DMS 273 treated with DMSO at 0.1 percent for 48 hours (cell line): ENCODE results near the gene PRKAG2.

ENCODE experiments used
- DNase-seq: peaks from one replicate; lab custom pipeline; 2025; lab: John Stamatoyannopoulos, UW

The PRKAG2 gene

DNA sequence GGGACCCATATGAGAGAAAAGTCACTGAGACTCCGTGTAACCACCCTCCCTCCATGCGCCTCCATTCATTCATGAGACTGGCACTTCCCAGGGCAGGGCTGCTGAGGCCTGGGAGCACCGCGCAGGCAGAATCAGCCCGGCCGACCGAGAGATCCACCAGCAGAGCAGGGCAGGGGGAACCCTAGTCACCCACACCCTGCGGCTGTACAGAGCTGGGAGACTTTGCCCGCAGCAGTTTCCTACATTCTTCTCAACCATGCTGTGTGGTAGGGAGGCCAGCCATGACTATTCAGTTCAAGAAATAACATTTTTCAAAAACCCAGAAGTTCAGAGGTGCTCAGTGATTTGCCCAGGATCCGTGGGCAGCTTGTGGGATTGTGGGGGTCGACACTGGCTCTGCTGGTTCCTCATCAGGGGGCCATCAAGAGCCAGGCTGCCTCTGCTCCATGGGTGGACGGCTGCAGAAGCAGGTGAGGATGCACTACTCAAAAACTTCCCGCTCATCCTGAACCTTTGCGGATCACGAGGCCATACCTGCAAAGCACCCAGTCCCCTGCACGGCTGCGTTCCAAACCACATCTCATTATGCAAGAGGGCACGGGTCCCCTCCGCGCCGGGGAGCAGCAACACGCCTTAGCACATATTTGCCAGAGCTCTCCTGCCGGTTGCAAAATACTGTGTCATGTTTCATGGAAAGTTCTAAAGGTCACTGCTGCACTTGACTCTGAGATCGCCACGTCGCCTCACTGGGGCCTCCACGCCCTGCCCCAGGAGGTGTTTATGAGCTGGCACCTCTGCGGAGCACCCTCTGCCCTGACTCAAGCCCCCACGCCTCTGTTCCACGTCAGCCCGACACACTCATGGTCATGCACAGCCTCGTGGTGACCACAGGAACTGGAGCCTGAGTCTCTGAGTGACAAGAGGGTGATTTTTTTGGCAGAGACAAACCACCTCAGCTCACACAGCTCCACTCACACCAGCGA lies 132.0 kb downstream of the PRKAG2 start:
- DNase-seq = no peak

DNA sequence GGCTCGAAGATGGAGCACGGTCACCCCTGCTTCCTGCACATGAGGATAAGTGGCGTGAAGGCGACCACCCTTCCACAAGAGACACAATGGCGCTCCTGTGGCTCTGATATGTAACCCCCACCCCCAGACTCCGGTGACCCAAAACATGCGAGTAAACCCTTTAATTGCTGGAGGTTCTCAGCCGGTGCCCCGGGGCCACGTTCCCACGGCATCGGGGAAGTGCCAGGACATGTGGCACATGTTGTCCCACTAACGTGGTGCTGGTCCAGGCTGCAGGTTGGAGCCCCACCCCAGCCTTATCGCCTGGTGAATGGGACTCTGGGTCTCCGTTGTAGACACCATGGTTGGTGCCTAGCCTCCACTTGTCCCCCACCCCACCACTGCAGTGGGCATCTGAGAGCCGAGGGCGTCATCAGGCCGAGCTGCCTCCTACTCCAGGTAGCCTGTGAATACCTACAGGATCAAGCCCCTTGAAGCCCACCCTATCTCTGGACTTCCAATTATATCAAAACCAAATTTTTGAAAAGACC lies 132.8 kb downstream of the PRKAG2 start:
- no peak for DNase-seq

DNA sequence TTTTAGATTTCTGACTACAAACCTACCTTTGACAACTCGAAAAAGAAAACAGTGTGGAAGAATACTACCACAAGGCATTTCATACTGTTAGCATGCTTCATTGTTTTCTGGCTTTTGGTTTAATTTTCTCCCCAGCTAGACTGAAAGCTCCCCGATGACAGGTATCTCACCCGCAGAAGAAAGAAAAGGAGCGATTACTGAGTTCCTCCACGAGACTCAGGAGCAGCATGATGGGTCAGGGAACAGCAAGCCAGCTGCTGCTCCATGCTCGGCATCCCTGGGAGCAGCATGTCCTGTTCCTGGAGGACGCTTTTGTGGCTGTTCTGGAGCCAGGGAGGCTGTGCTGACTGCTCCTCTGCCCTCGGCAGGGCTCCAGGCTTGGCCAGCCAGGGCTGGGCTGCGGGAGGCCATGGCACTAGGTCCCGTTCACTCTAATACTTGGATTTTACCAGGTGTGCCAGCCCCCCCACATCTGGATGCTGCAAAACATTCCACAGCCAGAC lies 133.4 kb downstream of the PRKAG2 start:
- DNase-seq = no peak

DNA sequence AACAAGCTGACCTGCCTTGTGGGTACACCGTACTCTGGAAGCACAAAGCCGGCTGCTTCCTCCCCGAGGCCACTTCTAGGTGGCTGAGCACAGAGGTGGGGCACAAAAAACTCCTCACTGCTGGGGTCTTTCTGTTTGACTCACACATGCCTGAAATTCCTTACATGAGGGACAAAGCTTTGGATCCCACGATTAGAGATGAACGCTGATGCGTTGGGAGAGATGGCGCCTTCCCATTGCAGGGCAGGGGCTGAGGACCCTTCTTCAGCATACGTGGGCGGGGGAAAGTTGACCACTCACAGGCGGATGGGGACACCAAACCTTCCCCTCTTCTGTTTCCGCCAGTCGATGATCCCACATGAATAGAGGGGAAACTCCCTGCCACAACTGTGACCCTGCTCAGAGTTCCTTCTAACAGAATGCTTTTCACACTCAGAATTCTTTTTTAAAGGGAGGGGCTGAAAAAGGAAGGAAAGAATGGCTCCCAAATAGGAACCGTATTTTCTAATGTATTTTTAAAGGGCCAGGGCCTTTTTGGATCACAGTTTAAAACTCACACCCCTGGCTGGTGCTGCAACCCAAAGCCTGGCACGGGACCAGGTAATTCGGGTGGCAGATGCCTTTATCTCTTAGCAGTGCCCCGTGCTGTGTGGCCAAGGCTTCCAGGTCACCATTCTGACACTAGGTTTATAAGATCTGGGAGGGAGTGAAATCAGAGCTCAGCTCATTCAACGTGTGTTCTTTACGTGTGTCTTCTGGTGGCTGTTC lies 134.0 kb downstream of the PRKAG2 start:
- peak; percentile 28 for DNase-seq

DNA sequence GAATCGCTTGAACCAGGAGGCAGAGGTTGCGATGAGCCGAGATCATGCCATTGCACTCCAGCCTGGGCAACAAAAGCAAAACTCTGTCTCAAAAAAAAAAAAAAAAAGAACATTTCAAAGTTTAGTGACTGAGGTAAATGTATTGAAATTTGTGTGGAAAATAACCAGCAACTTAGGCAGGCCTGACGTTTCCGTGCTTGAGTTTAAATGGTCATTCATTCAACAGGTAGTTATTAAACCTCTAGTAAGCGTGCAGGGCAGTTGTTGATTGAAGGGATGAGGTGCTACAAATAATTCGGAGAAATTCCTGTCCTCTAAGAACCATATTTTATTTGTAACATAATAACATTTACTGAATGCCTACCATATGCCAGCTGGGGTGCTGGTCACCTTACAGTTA lies 135.3 kb downstream of the PRKAG2 start:
- no peak for DNase-seq

DNA sequence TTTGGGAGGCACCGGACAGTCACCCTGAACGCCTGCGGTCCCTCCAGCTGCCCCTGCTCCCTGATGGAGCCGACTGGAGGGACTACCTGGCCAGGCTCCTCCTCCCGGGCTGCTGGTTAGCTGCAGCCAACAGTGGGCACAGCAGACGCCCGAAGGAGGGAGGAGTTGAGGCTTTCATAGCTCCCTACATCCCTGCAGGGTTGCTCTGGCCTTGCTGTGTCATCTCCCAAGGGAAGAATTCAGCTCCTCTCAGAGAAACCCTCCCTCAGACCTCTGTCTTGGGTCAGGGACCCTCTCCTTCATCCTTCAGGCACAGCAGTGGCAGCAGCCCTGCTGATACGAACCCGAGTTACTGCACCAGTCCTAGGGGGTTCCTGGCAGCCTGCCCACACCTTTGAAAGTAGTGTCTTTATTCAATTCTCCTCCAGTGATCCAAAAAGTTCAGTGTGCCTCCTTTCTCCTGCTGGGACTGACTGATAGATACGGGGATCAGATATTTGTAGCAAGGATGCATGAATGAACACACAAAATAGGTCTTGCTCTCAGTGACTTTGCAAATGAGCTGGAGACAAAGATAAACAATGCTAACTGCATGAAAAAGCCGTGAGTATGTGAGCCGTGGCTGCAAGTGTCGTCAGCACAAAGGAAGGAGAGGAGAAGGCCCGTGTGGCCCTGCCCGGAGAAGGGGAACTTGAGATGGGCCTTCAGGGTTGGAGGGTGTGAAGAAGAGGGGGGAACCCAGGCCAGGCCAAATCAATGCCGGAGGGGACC lies 136.6 kb downstream of the PRKAG2 start:
- no peak for DNase-seq

DNA sequence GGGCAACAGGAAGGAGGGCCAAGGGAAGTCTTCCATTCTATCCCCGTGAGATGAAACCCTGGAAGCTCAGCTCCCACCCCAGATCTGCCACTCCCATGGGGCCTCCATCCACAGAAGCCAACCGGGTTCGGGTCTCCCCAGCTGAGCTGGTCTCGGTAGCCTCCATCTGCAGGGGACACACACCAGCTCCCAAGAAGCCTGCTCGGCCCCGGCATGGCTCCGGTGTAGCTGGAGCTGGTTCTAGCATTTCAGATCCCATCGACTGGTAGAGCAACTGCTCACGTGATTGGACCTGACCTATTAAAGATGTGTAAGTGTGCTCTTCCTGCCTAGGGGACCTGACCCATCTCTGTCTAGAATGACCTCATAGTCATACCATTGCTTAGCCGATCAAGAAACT lies 138.0 kb downstream of the PRKAG2 start:
- no peak for DNase-seq

DNA sequence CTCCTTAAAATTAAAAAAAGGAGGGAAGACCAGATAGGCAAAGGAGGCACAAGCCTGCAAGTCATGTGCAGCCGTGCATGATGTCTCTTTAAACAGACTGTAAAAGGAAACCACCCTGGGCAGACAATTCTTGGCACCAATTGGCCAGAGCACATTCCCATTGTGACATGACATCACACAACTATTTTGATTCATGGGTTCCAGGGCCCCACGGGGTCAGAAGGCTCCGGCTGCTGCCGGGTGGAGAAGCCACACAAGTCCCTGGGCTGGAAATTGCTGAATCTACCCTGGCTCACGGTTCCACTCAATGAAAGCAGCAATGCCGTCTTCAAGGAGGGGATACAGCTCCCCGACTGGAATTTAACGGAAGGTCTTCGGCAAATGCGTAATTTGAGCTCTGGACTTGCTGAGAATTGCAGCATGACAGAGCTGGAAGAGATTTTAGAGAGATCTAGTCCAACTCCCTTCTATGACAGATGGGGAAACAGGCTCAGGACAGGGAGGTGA lies 140.5 kb downstream of the PRKAG2 start:
- peak; percentile 82 for DNase-seq

DNA sequence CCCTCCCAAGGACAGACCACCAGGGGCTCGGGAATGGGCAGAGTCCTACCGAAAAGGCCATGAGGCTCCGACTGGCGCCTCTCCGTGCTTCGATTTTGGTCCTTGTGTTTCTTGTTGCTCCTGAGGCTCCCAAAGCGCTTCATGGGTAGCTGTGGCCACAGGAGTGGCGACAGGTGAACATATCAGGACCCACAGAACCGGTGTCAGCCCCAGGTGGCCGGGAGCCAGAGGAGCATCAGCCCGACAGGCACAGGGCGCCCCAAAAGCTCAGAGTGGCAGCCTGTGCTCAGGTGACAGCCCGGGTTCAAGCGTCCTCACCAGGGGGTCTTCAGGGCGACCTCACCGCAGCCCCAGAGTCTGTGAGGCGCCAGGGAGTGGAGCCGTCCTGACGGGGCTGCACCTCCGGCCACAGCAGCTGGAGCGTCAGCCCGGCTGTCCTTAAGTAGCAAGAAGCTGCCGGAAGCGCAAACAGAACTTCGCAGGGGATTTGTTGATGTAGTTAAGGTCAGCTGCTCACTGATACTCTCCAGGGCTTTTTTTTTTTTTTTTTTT lies 141.0 kb downstream of the PRKAG2 start:
- DNase-seq = no peak

DNA sequence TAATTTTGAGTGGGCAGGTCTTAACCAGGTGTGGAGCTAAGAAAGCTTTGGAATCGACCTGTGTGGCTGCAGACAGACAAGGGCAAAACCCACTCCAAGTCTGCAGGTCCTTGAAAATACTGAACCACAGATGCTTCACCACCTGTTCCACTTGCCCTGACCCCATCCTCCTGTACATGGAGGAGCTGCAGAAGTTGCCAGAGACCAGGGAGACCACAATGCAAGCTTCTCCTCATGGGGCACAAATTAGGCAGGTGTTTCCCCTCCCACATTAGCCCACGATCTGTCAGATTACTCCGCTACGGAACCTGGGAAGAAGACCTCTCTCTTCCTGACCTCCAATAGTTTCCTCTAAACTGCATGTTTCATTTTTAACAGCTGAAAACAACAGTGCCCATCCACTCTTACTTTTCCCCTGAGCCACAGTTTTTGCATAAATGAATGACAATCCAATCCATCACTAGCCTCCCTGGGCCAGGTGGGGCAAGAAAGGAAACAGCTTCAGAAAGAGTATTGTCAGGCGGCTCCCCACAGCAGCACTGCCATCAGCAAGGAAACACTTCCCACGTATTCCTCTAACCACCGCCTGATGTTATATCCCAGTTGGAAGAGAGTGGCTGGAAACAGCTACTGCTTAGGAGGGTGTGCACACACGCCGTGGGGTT lies 141.6 kb downstream of the PRKAG2 start:
- no peak for DNase-seq

DNA sequence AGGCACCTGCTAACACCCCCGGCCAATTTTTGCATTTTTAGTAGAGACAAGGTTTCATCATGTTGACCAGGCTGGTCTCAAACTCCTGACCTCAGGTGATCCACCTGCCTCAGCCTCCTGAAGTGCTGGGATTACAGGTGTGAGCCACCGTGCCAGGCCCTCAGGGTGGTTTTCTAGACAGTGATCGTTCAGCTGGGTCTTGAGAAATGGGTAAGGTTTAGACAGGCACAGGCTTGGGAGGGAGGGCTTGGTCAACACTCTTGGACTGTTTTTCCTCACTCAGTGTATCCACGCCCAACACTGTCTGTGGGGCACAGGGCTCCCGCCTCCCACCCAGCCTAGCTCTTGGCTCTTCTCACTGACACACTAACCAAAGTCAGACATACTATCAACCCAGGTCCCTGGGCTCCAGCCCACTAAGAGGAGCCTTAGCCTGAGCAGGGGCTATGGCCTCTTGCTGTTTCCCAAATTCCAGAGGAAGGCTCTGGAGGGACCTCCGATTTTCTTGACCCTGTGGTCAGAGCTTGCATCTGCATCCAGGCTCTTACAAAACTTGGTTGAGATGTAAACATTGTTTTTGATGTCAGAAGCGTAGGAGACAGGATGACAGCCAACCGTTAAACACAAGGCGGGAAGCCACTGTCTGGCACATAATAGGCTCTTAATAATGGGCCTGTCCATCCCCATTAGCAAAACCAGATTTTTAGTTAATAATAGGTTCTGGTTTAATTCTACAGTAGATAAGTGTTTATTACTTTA lies 143.9 kb downstream of the PRKAG2 start:
- no peak for DNase-seq

DNA sequence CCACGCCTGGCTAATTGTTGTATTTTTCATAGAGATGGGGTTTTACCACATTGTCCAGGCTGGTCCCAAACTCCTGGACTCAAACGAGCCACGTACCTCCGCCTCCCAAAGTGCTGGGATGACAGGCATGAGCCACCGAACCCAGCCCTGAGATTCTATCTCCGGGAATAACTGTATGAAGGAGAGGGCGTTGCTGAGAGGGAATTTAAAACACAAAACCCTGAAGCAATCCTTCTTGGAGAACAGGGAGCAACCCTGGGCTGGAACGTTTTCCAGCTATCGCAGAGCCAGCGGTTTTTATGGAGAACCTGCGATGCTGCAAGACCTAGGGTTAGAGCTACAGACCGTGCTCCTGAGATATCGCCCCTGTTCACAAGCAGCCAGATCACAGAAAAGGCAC lies 144.6 kb downstream of the PRKAG2 start:
- DNase-seq = no peak

DNA sequence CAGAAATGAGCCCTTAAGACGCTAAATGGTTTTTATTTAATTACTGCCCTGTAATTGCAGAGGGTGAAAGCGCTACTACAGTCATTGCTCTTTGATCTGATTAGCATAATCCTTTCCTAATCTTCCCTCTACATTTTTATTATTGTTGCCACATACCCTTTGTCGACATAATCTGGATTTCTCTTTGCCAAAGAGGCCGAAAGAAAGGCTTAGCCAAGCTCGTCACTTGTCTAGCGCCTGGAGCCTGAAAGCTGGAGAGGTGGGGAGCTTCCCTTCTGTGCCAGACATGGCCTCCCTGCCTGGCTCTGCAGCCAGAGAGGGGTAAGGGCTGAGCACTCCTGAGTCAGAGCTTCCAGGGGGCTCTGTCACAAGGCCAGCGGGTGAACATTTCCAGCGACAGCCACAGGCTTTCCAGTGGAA lies 145.9 kb downstream of the PRKAG2 start:
- DNase-seq = no peak

DNA sequence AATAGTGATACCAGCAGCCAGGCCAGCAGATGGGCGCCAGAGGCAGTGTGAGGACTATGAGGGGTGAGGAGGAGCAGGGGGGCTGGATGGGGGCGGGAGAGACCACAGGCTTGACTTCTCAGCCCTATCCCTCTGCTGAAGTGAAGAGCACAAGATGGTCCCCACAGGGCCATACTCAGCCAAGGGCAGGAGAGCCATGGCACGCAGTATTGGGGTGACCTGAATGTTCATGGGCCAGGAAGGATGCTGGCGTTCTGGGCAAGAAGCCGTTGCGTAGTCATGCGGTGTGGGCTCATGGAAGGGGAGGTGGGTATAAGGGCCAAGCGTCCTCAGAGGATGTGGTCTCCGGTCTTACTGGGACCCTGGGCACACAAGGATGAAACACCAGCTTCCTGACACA lies 146.3 kb downstream of the PRKAG2 start:
- no peak for DNase-seq

DNA sequence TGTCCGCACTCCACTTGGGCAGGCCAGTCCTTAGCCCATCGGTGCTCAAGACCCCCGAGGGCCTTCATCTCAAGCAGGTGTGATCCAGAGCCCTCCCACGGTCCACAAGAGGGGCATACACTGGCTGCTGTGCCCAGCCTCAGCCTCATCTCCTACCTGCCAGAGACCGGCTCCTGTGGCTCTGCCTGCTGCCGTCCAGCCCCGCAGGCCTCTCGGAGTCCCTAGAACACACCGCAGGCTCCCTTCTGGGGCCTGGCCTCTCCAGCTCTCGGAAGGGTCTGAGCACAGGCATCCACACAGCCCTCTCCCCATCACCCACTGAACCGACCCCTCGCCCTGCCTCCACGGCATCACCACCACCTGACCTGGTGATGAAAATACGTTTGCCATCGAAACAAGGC lies 147.4 kb downstream of the PRKAG2 start:
- DNase-seq = no peak

DNA sequence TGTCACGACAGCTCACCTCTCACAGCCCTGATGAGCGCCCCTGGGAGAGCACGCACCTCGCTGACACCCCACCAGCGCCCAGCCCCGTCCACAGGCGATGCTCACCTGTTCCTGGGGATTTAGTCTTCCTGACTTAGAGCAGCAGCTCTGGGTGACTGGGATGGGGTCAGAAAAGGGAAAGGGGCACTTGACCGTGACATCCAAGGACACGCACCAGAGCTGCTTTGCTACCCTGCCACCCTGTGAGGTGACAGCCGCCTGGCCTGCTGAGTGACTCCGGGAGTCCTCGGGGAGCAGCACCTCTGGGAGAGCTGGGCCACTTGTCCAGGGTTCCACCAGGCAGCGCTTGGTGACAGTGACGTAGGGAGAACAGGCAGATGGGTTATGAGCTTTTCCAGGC lies 148.2 kb downstream of the PRKAG2 start:
- no peak for DNase-seq

DNA sequence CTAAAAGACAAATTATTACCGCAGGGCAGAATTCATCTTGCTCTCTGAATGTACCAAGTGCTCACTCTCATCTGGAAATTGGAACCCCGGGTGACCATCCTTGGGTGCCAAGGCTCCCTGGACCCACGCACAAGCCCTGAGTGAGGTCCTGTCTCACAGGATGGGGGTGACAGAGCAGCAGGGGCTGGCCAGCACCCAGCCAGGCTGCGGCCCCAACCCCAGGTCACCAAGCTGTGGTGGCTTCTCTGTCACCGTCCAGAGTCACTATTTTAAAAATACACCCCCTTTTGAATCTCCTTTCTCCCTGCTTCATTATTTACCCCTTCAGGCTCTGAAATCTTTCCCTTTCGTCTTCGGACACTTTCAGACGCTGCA lies 148.6 kb downstream of the PRKAG2 start:
- no peak for DNase-seq

DNA sequence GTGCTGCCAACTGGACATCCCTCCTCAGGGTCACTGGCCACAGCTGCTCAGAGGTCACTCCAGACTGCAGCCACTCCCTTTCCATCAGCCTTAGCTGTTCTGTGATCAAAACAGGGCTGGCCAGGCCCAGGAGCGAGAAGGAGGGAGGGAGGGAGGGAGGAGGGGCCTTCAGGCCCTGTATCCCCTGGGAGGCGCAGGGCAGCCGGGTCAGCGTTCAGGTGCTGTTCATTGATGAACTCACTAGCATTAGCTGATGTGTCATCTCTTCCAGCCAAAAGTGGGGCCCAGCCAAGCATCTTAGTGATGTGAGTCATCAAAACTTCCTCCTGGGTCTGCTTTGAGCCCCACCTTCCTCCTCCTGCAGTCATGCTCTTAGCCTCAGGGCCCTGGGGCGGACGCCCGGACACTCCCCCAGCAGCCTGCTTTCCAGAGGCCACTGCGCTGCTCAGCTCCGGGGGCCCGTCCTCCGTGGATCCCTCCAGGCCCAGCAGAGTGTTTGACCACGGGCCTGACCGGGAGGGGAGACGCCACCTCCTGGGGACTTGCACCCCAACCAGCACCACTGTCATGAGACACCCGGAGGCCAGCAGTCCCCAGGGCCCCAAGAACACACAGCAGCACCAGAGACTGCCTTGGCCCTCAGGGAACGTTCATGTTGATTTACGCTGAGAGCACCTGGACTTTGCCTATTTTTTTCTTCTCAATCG lies 149.2 kb downstream of the PRKAG2 start:
- no peak for DNase-seq
